ENCODE data around the gene TRPM1.

- TF ChIP-seq, protein P1, sequence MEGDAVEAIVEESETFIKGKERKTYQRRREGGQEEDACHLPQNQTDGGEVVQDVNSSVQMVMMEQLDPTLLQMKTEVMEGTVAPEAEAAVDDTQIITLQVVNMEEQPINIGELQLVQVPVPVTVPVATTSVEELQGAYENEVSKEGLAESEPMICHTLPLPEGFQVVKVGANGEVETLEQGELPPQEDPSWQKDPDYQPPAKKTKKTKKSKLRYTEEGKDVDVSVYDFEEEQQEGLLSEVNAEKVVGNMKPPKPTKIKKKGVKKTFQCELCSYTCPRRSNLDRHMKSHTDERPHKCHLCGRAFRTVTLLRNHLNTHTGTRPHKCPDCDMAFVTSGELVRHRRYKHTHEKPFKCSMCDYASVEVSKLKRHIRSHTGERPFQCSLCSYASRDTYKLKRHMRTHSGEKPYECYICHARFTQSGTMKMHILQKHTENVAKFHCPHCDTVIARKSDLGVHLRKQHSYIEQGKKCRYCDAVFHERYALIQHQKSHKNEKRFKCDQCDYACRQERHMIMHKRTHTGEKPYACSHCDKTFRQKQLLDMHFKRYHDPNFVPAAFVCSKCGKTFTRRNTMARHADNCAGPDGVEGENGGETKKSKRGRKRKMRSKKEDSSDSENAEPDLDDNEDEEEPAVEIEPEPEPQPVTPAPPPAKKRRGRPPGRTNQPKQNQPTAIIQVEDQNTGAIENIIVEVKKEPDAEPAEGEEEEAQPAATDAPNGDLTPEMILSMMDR (IDR thresholded peaks at IDR 0.05) = no peak
- no peak for TF ChIP-seq POLR2A (IDR thresholded peaks at IDR 0.05)
- no peak for TF ChIP-seq EP300 (IDR thresholded peaks at IDR 0.05)
Measured at GRCh38 chr15:31098953-31099740, 2.4 kb downstream of the TRPM1 start.
